Trophoblast cell (in vitro differentiated cells and primary cell): ENCODE data around the gene KCNJ6.

Experiments
- DNase-seq, 2 donors: peaks; one replicate each; pipeline ENCODE4 v3.0.0-alpha.2; 2016
- H2AFZ ChIP-seq: 2 replicates; pipeline ENCODE4 v1.6.1; 2013; ENCODE audit warnings: low read length, moderate library complexity, mild to moderate bottlenecking; ENCODE audit not compliant: insufficient read depth, poor library complexity
- H2AK5ac ChIP-seq: 2 replicates; pipeline ENCODE4 v1.6.1; 2013; ENCODE audit warnings: mild to moderate bottlenecking, low read length
- H2BK120ac ChIP-seq: 2 replicates; pipeline ENCODE4 v1.6.1; 2013; ENCODE audit warnings: low read length, mild to moderate bottlenecking, moderate library complexity; ENCODE audit not compliant: insufficient read depth, poor library complexity
- H2BK12ac ChIP-seq: 2 replicates; pipeline ENCODE4 v1.6.1; 2013; ENCODE audit warnings: mild to moderate bottlenecking, low read length, moderate library complexity
- H2BK5ac ChIP-seq: 2 replicates; pipeline ENCODE4 v1.6.1; 2013; ENCODE audit warnings: low read length, low read depth, moderate library complexity, mild to moderate bottlenecking; ENCODE audit not compliant: poor library complexity
- H3K14ac ChIP-seq: 2 replicates; pipeline ENCODE4 v1.6.1; 2013; ENCODE audit warnings: mild to moderate bottlenecking, low read length
- H3K18ac ChIP-seq: 2 replicates; pipeline ENCODE4 v1.6.1; 2013; ENCODE audit warnings: mild to moderate bottlenecking, low read length
- H3K23ac ChIP-seq: 2 replicates; pipeline ENCODE4 v1.6.1; 2013; ENCODE audit warnings: low read length
- H3K27ac ChIP-seq: 2 replicates; pipeline ENCODE4 v1.5.1; 2013; ENCODE audit warnings: low read depth, mild to moderate bottlenecking, inconsistent platforms, low read length, moderate library complexity
- H3K27me3 ChIP-seq: 2 replicates; pipeline ENCODE4 v1.6.1; 2013; ENCODE audit warnings: inconsistent platforms, mild to moderate bottlenecking, low read length, moderate library complexity; ENCODE audit not compliant: insufficient read depth
- H3K36me3 ChIP-seq, 2 experiments: 1 replicate in 1 of 2; 2 replicates in 1 of 2; pipeline ENCODE4 v1.6.1; 2013; ENCODE audit warnings: low read length in 2 of 2, mild to moderate bottlenecking in 2 of 2, moderate library complexity in 1 of 2; ENCODE audit not compliant: insufficient read depth in 2 of 2, control insufficient read depth in 1 of 2
- H3K4ac ChIP-seq: 2 replicates; pipeline ENCODE4 v1.6.1; 2013; ENCODE audit warnings: low read depth, mild to moderate bottlenecking, low read length, moderate library complexity
- H3K4me1 ChIP-seq, 2 experiments: 1 replicate in 1 of 2; 2 replicates in 1 of 2; pipeline ENCODE4 v1.6.1; 2013; ENCODE audit warnings: low read length in 2 of 2, mild to moderate bottlenecking in 2 of 2, moderate library complexity in 1 of 2; ENCODE audit not compliant: insufficient read depth in 2 of 2, control insufficient read depth in 1 of 2
- H3K4me2 ChIP-seq: 2 replicates; pipeline ENCODE4 v1.6.1; 2013; ENCODE audit warnings: inconsistent platforms, mild to moderate bottlenecking, low read length, moderate library complexity
- H3K4me3 ChIP-seq: 2 replicates; pipeline ENCODE4 v1.5.1; 2013; ENCODE audit warnings: mild to moderate bottlenecking, low read depth, low read length, inconsistent platforms
- H3K79me1 ChIP-seq: one replicate; pipeline ENCODE4 v1.6.1; 2013; ENCODE audit warnings: low read length
- H3K79me2 ChIP-seq: 2 replicates; pipeline ENCODE4 v1.6.1; 2013; ENCODE audit warnings: low read length, mild to moderate bottlenecking; ENCODE audit not compliant: control insufficient read depth, insufficient read depth, poor library complexity
- H3K9ac ChIP-seq: 2 replicates; pipeline ENCODE4 v1.6.1; 2013; ENCODE audit warnings: mild to moderate bottlenecking, low read length
- H3K9me3 ChIP-seq: 2 replicates; pipeline ENCODE4 v1.6.1; 2013; ENCODE audit warnings: low read depth, mild to moderate bottlenecking, control low read depth, inconsistent platforms, low read length; ENCODE audit not compliant: insufficient read depth
- H4K12ac ChIP-seq: 2 replicates; pipeline ENCODE4 v1.6.1; 2013; ENCODE audit warnings: low read depth, mild to moderate bottlenecking, low read length, moderate library complexity
- H4K8ac ChIP-seq: 2 replicates; pipeline ENCODE4 v1.6.1; 2013; ENCODE audit warnings: low read depth, mild to moderate bottlenecking, low read length, moderate library complexity
- H4K91ac ChIP-seq: one replicate; pipeline ENCODE4 v1.6.1; 2013; ENCODE audit warnings: low read depth, mild to moderate bottlenecking, low read length, moderate library complexity
- WGBS: extraction: QIAGEN DNeasy Blood & Tissue Kit; methylation state at CpG from one replicate; pipeline ENCODE4 v1.1.7; 2013; ENCODE audit warnings: missing lambda C conversion rate; ENCODE audit not compliant: insufficient read length, insufficient coverage; ENCODE audit errors: extremely low coverage; 5-methylcytosine and 5-hydroxymethylcytosine counted together

KCNJ6 gene

DNA sequence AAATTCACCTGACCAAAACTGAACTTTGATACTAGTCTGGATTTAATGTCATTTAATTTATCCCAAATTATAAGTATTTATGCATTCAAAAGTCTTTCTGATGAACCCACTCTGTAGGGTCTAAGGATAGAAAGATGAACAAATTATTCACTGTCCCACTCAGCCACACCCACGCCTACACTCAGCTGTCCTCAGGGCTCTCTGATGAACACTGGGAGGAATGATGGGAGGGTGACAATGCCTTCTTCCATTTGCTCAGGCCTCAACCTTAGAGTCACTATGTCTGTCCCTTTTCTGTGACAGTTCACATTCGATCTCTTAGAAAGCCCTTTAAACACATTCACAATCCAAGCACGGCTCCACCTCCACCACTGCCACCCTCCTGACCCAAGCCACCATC lies 41.8 kb downstream of the KCNJ6 start:
- H4K91ac ChIP-seq: no peak overlapping the region
- H2AK5ac ChIP-seq: no peak overlapping the region
- H3K14ac ChIP-seq: no peak overlapping the region
- H4K12ac ChIP-seq: no peak overlapping the region
- no peak for DNase-seq
- H3K4me1 ChIP-seq: peaks cover 0 to 1% of the 10 kb centered on the region in 2 experiments
- no CpG with 5 or more reads among the region's 3 CpGs for WGBS
- H3K79me1 ChIP-seq: no peaks in the 10 kb centered on the region
- H3K4me2 ChIP-seq: no peak overlapping the region
- no peak overlapping the region for H3K23ac ChIP-seq
- no peak overlapping the region for H3K18ac ChIP-seq
- H3K4me3 ChIP-seq: no peak overlapping the region
- no peaks in the 10 kb centered on the region for H3K9me3 ChIP-seq
- no peak overlapping the region for H2BK12ac ChIP-seq
- no peaks in the 10 kb centered on the region for H3K79me2 ChIP-seq
- H2AFZ ChIP-seq: no peak overlapping the region
- no peak overlapping the region for H3K27ac ChIP-seq
- no peak overlapping the region for H3K4ac ChIP-seq
- H3K9ac ChIP-seq: no peak overlapping the region
- H2BK120ac ChIP-seq: no peak overlapping the region
- no peaks in the 10 kb centered on the region for H3K36me3 ChIP-seq
- H4K8ac ChIP-seq: no peak overlapping the region
- no peak overlapping the region for H2BK5ac ChIP-seq
- H3K27me3 ChIP-seq: no peaks in the 10 kb centered on the region

DNA sequence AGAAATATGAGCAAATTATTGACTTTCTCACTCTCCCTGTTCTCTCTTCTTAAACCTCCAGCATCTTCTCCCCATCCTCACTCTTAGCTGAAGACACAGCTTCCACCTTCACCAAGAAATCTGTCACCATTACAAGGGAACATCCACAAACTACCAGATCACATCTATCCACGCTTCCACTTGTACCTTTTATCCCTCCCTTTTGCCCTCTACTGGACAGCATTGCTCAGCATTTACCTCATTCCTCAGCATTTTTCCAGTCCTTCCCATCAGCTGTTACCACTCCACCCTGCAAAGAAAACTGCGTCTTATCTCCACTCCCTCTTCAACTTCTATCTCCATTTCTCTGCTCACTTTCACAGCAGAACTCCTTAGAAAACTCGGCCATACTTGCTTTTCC lies 42.6 kb downstream of the KCNJ6 start:
- Histone ChIP-seq H2BK5ac (no peak overlapping the region), H4K91ac (no peak overlapping the region), H2BK120ac (no peak overlapping the region), H4K8ac (no peak overlapping the region), H3K79me2 (no peaks in the 10 kb centered on the region), H3K9ac (no peak overlapping the region), H3K18ac (no peak overlapping the region), H2BK12ac (no peak overlapping the region), H3K14ac (no peak overlapping the region), H3K27me3 (no peaks in the 10 kb centered on the region), H3K27ac (no peak overlapping the region), H3K79me1 (no peaks in the 10 kb centered on the region), H4K12ac (no peak overlapping the region), H3K4me2 (no peak overlapping the region), H3K23ac (no peak overlapping the region), H3K9me3 (no peaks in the 10 kb centered on the region), H2AK5ac (no peak overlapping the region), H3K4me3 (no peak overlapping the region), H3K4me1 (no peaks in the 10 kb centered on the region), H3K36me3 (no peaks in the 10 kb centered on the region), H2AFZ (no peak overlapping the region), H3K4ac (no peak overlapping the region)
- DNase-seq: peak in 1 of 2 donors; percentile 25
- WGBS: no CpG with 5 or more reads among the region's 3 CpGs

DNA sequence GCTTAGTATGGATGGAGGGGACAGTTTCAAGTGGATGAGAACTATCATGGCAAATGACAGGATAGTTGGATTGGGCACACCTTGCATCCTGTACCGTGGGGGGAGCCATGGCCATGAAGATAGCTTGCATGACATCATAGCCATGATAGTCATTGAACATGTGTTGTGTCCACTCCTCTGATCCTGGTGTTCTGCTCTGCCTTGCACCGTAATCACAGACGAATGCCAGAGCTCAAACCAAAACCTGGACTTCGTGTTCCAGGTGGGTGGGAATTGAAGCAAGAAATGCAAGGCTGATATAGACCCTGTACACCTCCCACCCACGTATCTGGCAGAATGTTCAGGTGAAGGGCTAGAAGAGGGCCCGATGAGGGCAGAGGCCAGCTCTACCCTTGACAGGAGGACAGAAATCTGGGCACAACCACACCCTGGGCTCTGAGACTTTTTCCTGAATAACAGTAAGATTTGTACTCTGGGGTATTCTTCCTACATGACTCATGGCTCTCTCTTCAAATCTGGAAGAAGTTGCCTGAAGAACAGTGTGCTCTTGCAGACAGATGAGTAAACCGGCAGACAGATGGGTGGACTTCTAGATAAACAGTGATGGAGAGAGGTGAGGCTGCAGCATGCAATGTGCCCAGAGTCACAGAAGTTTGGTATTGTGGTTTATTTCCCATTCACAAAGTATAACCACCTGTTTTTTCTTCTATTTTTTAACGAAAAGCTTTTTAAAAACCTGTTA lies 45.0 kb downstream of the KCNJ6 start:
- no peak overlapping the region for H3K4me3 ChIP-seq
- H3K14ac ChIP-seq: no peak overlapping the region
- H4K8ac ChIP-seq: no peak overlapping the region
- H3K27me3 ChIP-seq: no peaks in the 10 kb centered on the region
- no peak overlapping the region for H2BK120ac ChIP-seq
- no peaks in the 10 kb centered on the region for H3K79me2 ChIP-seq
- H3K23ac ChIP-seq: no peak overlapping the region
- DNase-seq: no peak
- H3K36me3 ChIP-seq: no peaks in the 10 kb centered on the region
- H2BK5ac ChIP-seq: no peak overlapping the region
- no peak overlapping the region for H4K91ac ChIP-seq
- H3K4ac ChIP-seq: no peak overlapping the region
- no peak overlapping the region for H2BK12ac ChIP-seq
- no peak overlapping the region for H3K4me2 ChIP-seq
- H2AK5ac ChIP-seq: no peak overlapping the region
- H2AFZ ChIP-seq: no peak overlapping the region
- H4K12ac ChIP-seq: no peak overlapping the region
- no peak overlapping the region for H3K18ac ChIP-seq
- no CpG with 5 or more reads among the region's 8 CpGs for WGBS
- H3K9ac ChIP-seq: no peak overlapping the region
- H3K79me1 ChIP-seq: no peaks in the 10 kb centered on the region
- H3K4me1 ChIP-seq: no peaks in the 10 kb centered on the region
- H3K9me3 ChIP-seq: no peaks in the 10 kb centered on the region
- H3K27ac ChIP-seq: no peak overlapping the region

- no peak overlapping the region for H2AK5ac ChIP-seq
- H3K4me2 ChIP-seq: no peak overlapping the region
- no peak overlapping the region for H3K14ac ChIP-seq
- H2AFZ ChIP-seq: no peak overlapping the region
- no peak overlapping the region for H3K4me3 ChIP-seq
- H3K18ac ChIP-seq: no peak overlapping the region
- WGBS: no CpG with 5 or more reads among the region's 2 CpGs
- H2BK120ac ChIP-seq: no peak overlapping the region
- H4K91ac ChIP-seq: no peak overlapping the region
- H2BK5ac ChIP-seq: no peak overlapping the region
- H3K23ac ChIP-seq: no peak overlapping the region
- H3K9me3 ChIP-seq: no peaks in the 10 kb centered on the region
- no peaks in the 10 kb centered on the region for H3K36me3 ChIP-seq
- no peak overlapping the region for H4K8ac ChIP-seq
- H3K9ac ChIP-seq: no peak overlapping the region
- no peak overlapping the region for H4K12ac ChIP-seq
- no peak overlapping the region for H3K27ac ChIP-seq
- no peak overlapping the region for H2BK12ac ChIP-seq
- H3K79me2 ChIP-seq: no peaks in the 10 kb centered on the region
- H3K4ac ChIP-seq: no peak overlapping the region
- no peaks in the 10 kb centered on the region for H3K4me1 ChIP-seq
- DNase-seq: no peak
- no peaks in the 10 kb centered on the region for H3K27me3 ChIP-seq
- no peaks in the 10 kb centered on the region for H3K79me1 ChIP-seq
Measured at GRCh38 chr21:37870221-37870620, 46.0 kb downstream of the KCNJ6 start.
